Sigmoid colon (tissue), 7 donors: ENCODE data around the gene DYNC2I2. TPM values are rescaled to one million over a fixed set of nuclear protein-coding genes. Genes with fewer than 3 reads are reported as not detected.
"Not testable (repeated sequence)": the region's sequence is repeated elsewhere in the genome, so short reads cannot be mapped to it uniquely, and the experiment has no call there.

ENCODE experiments used
- DNase-seq: peaks from one replicate; pipeline ENCODE4 v3.0.0-alpha.2; 2019
- H3K27ac ChIP-seq, 4 donors: fragments of 200-600 bp; sonication (generic); one replicate each; pipeline ENCODE4 v1.5.1; 2016 to 2019; ENCODE audit warnings: mild to moderate bottlenecking in 1 of 4
- H3K27me3 ChIP-seq, 3 donors: fragments of 200-600 bp; sonication (generic); one replicate each; pipeline ENCODE4 v1.5.1; 2019; ENCODE audit warnings: mild to moderate bottlenecking in 1 of 3
- H3K36me3 ChIP-seq, 4 donors: fragments of 200-600 bp; sonication (generic); one replicate each; pipeline ENCODE4 v1.5.1; 2016 to 2019
- H3K4me1 ChIP-seq, 4 donors: fragments of 200-600 bp; sonication (generic); one replicate each; pipeline ENCODE4 v1.5.1; 2017 to 2019
- H3K4me3 ChIP-seq, 4 donors: fragments of 200-600 bp; sonication (generic); one replicate each; pipeline ENCODE4 v1.5.1; 2017 to 2019; ENCODE audit warnings: mild to moderate bottlenecking in 2 of 4, moderate library complexity in 1 of 4
- H3K9me3 ChIP-seq, 4 donors: fragments of 200-600 bp in 3 of 4; sonication (generic) in 3 of 4; one replicate each; pipeline versions ENCODE4 v1.5.1 to v1.6.1; 2013 to 2019
- EP300 ChIP-seq, 4 donors: sonication (generic); formaldehyde crosslinking; IDR thresholded peaks; one replicate each; pipeline ENCODE4 v1.6.1; 2017; ENCODE audit warnings: antibody characterized with exemption in 4 of 4
- POLR2A ChIP-seq, 2 donors: fragments of 450-650 bp; IDR thresholded peaks; one replicate each; pipeline ENCODE4 v1.6.1; 2016; ENCODE audit warnings: antibody characterized with exemption in 2 of 2, mild to moderate bottlenecking in 2 of 2, moderate library complexity in 2 of 2
- POLR2AphosphoS5 ChIP-seq, 4 donors: sonication (generic); formaldehyde crosslinking; IDR thresholded peaks; one replicate each; pipeline ENCODE4 v1.6.1; 2017; ENCODE audit warnings: antibody characterized with exemption in 4 of 4
- WGBS, 2 donors: extraction: QIAGEN DNeasy Blood & Tissue Kit; methylation state at CpG; one replicate each; pipeline ENCODE4 v1.1.7; 2013; 5-methylcytosine and 5-hydroxymethylcytosine counted together
- intact Hi-C: fragments of 100-400 bp; cut with DNase I; formaldehyde crosslinking; loops from one replicate; pipeline ENCODE4 v1.15.1; 2023
- polyA plus RNA-seq, 3 donors: library from polyadenylated mRNA; stranded (reverse); fragments of 200-250 nt; gene quantifications; one replicate each; pipeline ENCODE4 v1.2.3, GENCODE V29; 2013
- total RNA-seq, 4 donors: library from RNA; depleted of rRNA; stranded (reverse); fragments of >200 nt; gene quantifications; one replicate each; pipeline ENCODE4 v1.1.0, GENCODE V29; 2016
- TF ChIP-seq, protein P1 (sequence below), 4 experiments: fragments of 450-650 bp in 3 of 4; fragments of 200-600 bp in 1 of 4; IDR thresholded peaks; one replicate each; pipeline ENCODE4 v1.5.1; 2016 to 2019; ENCODE audit warnings: antibody characterized with exemption in 4 of 4, mild to moderate bottlenecking in 3 of 4, moderate library complexity in 2 of 4
- donor health status: healthy with polysubstance abuse.
- donor health status: Bipolar disorder and iron deficiency.
- donor health status: healthy.

The DYNC2I2 gene
- total and polyA plus RNA-seq, 7 donors = 21.6 to 87.4 (median 33.0) TPM

DNA sequence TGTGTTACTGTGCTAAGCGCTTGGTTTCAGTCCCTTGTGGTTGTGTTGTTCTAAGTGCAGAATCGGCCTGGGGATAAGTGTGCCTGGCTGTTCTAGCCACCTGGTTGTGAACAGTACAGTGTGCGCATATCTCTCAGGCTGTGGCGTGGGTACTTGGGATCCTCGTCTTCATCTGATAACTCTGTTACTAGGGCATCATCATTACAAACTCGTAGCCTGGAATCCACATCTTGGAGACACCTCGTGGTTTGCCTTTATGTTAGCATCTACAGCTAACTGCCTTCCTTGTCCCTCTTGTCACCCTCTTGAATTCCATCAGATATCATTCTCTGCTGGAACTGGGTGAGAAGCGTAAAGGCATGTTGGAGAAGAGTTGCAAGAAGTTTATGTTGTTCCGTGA lies 62.8 kb downstream of the DYNC2I2 start:
- Histone ChIP-seq H3K4me1 (no peaks in the 10 kb centered on the region), H3K9me3 (no peaks in the 10 kb centered on the region), H3K27ac (no peak overlapping the region), H3K4me3 (no peak overlapping the region), H3K36me3 (peaks cover 50 to 99% (median 86%) of the 10 kb centered on the region in 4 donors), H3K27me3 (no peaks in the 10 kb centered on the region)
- intact Hi-C loops = no loop called here
- no peak for TF ChIP-seq EP300 (IDR thresholded peaks at IDR 0.05)
- TF ChIP-seq POLR2A (IDR thresholded peaks at IDR 0.05) = no peak
- TF ChIP-seq, protein P1, sequence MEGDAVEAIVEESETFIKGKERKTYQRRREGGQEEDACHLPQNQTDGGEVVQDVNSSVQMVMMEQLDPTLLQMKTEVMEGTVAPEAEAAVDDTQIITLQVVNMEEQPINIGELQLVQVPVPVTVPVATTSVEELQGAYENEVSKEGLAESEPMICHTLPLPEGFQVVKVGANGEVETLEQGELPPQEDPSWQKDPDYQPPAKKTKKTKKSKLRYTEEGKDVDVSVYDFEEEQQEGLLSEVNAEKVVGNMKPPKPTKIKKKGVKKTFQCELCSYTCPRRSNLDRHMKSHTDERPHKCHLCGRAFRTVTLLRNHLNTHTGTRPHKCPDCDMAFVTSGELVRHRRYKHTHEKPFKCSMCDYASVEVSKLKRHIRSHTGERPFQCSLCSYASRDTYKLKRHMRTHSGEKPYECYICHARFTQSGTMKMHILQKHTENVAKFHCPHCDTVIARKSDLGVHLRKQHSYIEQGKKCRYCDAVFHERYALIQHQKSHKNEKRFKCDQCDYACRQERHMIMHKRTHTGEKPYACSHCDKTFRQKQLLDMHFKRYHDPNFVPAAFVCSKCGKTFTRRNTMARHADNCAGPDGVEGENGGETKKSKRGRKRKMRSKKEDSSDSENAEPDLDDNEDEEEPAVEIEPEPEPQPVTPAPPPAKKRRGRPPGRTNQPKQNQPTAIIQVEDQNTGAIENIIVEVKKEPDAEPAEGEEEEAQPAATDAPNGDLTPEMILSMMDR (IDR thresholded peaks at IDR 0.05) = no peak
- TF ChIP-seq POLR2AphosphoS5 (IDR thresholded peaks at IDR 0.05) = no peak
- WGBS, 2 donors = 93% methylated on average over 9 of the region's 9 CpGs
- no peak for DNase-seq

DNA sequence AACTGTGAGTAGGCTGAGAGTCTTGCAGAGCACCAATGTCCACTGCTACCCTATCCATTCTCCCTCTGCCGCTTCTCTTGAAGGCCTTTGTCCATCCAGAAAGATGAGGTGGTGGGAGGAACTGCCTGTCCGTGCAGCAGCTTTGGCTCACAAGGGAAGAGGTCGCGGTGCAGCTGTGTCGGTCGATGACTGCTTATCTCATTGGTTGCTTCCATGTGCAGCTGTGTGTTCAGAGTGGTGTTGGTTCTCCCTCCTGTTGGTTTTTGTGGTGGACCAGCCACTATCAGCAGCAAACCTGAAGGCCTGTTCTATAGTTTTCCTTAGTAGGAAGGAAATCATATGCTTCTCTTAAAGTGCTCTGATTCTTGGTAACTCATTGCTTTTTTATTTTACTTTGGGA lies 63.6 kb downstream of the DYNC2I2 start:
- peaks cover 42 to 99% (median 86%) of the 10 kb centered on the region in 4 donors for H3K36me3 ChIP-seq
- no peaks in the 10 kb centered on the region for H3K4me1 ChIP-seq
- H3K4me3 ChIP-seq = no peak overlapping the region
- H3K27me3 ChIP-seq = no peaks in the 10 kb centered on the region
- DNase-seq = no peak
- no peaks in the 10 kb centered on the region for H3K9me3 ChIP-seq
- intact Hi-C loops = no loop called here
- WGBS, 2 donors = 86 to 92% methylated on average over 6 of the region's 6 CpGs
- no peak overlapping the region for H3K27ac ChIP-seq
- TF ChIP-seq EP300 (IDR thresholded peaks at IDR 0.05) (no peak), POLR2A (IDR thresholded peaks at IDR 0.05) (no peak), POLR2AphosphoS5 (IDR thresholded peaks at IDR 0.05) (no peak)
- TF ChIP-seq, protein P1 (IDR thresholded peaks at IDR 0.05) = no peak

DNA sequence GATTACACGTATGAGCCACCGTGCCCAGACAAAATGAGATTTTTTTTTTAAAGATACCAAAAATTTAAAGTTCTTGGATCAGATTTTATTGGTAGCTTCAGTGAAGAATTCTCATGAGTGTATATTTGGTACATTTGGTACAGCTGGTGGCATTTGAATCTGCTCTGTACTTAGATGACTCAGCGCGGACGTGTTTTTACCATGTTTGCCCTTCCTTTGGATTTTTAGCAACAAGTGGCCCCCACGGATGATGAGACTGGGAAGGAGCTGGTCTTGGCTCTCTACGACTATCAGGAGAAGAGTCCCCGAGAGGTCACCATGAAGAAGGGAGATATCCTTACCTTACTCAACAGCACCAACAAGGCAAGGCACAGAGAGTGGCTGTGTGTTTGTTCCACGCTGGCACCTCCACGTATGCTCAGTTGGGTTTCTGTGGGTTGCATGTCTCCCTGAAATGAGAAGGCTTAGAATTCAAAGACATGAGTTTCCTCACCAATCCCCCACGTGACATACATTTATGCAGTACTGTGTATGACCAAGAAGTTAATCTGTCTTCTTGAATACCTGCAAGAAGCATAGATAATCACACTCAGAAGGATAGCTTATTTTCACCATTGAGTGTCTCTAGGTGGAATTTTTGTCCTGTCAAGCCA lies 67.9 kb downstream of the DYNC2I2 start:
- Histone ChIP-seq H3K9me3 (no peaks in the 10 kb centered on the region), H3K4me1 (no peaks in the 10 kb centered on the region), H3K27ac (no peak overlapping the region), H3K4me3 (no peak overlapping the region), H3K27me3 (no peaks in the 10 kb centered on the region), H3K36me3 (peaks cover 56 to 99% (median 89%) of the 10 kb centered on the region in 4 donors)
- WGBS, 2 donors = 88 to 95% methylated on average over 11 of the region's 11 CpGs
- no peak for TF ChIP-seq EP300 (IDR thresholded peaks at IDR 0.05)
- TF ChIP-seq POLR2AphosphoS5 (IDR thresholded peaks at IDR 0.05) = no peak
- TF ChIP-seq, protein P1 (IDR thresholded peaks at IDR 0.05) = no peak
- TF ChIP-seq POLR2A (IDR thresholded peaks at IDR 0.05) = no peak
- no peak for DNase-seq
- intact Hi-C loops = no loop called here

DNA sequence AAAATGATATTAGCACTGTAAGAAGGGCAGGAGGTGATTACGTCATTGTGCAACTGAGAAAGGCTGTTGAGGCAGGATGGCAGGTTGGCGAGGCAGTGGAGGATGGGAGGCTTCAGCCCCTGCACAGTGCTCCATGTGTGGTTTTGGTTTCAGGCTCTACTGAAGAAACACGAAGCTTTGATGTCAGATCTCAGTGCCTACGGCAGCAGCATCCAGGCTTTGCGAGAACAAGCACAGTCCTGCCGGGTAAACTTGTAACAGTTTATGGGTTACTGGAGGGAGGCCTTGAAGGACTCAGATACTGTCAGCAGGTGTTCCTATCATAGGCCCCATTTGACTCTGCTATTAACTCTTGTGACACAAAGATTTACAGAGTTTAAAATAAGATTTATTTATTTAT lies 69.2 kb downstream of the DYNC2I2 start:
- Histone ChIP-seq H3K27me3 (no peaks in the 10 kb centered on the region), H3K27ac (no peak overlapping the region), H3K9me3 (no peaks in the 10 kb centered on the region), H3K36me3 (peaks cover 58 to 99% (median 90%) of the 10 kb centered on the region in 4 donors), H3K4me1 (no peaks in the 10 kb centered on the region), H3K4me3 (no peak overlapping the region)
- WGBS, 2 donors = 28 to 49% methylated on average over 6 of the region's 6 CpGs
- no peak for DNase-seq
- TF ChIP-seq, protein P1 (IDR thresholded peaks at IDR 0.05) = no peak
- TF ChIP-seq EP300 (IDR thresholded peaks at IDR 0.05) (no peak), POLR2A (IDR thresholded peaks at IDR 0.05) (no peak), POLR2AphosphoS5 (IDR thresholded peaks at IDR 0.05) (no peak)
- intact Hi-C loops = no loop called here

DNA sequence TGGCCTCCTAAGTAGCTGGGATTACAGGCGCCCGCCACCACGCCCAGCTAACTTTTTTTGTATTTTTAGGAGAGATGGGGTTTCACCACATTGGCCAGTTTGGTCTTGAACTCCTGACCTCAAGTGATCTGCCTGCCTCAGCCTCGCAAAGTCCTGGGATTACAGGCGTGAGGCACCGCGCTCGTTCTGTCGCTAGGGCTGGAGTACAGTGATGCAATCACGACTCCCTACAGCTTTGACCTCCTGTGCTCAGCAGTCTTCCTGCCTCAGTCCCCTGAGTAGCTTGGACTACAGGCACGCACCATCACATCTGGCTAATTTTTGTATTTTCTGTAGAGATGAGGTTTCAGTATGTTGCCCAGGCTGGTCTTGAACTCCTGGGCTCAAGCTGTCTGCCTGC lies 69.7 kb downstream of the DYNC2I2 start:
- H3K27ac ChIP-seq, H3K27me3 ChIP-seq, H3K4me1 ChIP-seq, H3K9me3 ChIP-seq, H3K4me3 ChIP-seq, intact Hi-C loops, DNase-seq: not testable (repeated sequence)
- 91 to 93% methylated on average over 11 of the region's 11 CpGs for WGBS, 2 donors
- peaks cover 59 to 99% (median 91%) of the 10 kb centered on the region in 4 donors for H3K36me3 ChIP-seq

DNA sequence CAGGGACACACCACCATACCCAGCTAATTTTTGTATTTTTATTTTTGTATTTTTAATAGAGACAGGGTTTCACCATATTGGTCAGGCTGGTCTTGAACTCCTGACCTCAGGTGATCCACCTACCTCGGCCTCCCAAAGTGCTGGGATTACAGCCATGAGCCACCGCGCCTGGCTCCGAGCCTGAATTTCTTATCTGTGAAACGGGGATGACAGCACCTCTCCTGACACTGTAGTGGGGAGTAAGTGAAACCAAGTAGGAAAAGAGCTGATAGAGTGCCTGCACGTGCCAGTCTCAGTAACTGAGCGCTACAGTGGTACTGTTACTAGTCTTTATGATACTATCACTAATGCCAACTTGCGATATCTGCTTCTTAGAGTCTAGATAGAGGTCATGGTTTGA lies 71.5 kb downstream of the DYNC2I2 start:
- H3K27me3 ChIP-seq, H3K4me3 ChIP-seq, DNase-seq, H3K4me1 ChIP-seq, intact Hi-C loops, H3K27ac ChIP-seq, H3K9me3 ChIP-seq: not testable (repeated sequence)
- WGBS, 2 donors = 90 to 95% methylated on average over 8 of the region's 8 CpGs
- H3K36me3 ChIP-seq = peaks cover 49 to 100% (median 89%) of the 10 kb centered on the region in 4 donors
